Measurements from ENCODE around the gene CCDC33. TPM values are rescaled to one million over a fixed set of nuclear protein-coding genes. Genes with fewer than 3 reads are reported as not detected.

The CCDC33 gene
- polyA plus RNA-seq, 1 experiment = not detected

DNA sequence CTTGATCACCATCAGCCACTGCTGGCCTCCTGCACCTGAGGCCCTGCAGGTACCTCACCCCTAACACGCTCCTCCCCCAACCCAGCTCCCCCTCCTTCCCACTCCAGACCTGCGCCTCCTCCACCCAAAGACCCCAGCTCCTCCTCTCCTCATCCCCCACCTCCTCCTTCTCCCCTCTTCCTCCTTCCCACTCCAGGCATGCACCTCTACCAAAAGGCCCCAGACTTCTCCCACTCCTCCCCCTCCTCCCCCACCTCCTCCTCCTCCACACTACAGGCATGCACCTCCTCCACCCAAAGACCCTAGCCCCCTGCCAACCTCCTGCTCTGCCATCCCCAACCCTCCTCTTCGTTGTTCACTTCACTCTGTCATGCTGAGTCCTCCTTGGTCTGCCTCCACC, 88.6 kb downstream of the CCDC33 start:
- POLR2A ChIA-PET = interaction anchor here (0.6 kb wide), 1 partner anchor 109 kb away, joined by 8 read pairs; the partner anchor contains the start of gene SEMA7A
- CTCF ChIA-PET = interaction anchor here (1.9 to 5.0 kb wide), 3 partner anchors 17 to 352 kb away, joined by 4 to 43 read pairs (median 30); no protein-coding TSS in a partner anchor
- TF ChIP-seq, protein P1, sequence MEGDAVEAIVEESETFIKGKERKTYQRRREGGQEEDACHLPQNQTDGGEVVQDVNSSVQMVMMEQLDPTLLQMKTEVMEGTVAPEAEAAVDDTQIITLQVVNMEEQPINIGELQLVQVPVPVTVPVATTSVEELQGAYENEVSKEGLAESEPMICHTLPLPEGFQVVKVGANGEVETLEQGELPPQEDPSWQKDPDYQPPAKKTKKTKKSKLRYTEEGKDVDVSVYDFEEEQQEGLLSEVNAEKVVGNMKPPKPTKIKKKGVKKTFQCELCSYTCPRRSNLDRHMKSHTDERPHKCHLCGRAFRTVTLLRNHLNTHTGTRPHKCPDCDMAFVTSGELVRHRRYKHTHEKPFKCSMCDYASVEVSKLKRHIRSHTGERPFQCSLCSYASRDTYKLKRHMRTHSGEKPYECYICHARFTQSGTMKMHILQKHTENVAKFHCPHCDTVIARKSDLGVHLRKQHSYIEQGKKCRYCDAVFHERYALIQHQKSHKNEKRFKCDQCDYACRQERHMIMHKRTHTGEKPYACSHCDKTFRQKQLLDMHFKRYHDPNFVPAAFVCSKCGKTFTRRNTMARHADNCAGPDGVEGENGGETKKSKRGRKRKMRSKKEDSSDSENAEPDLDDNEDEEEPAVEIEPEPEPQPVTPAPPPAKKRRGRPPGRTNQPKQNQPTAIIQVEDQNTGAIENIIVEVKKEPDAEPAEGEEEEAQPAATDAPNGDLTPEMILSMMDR (IDR thresholded peaks at IDR 0.05; ENCODE audit: low read depth, low read length) = no peak

DNA sequence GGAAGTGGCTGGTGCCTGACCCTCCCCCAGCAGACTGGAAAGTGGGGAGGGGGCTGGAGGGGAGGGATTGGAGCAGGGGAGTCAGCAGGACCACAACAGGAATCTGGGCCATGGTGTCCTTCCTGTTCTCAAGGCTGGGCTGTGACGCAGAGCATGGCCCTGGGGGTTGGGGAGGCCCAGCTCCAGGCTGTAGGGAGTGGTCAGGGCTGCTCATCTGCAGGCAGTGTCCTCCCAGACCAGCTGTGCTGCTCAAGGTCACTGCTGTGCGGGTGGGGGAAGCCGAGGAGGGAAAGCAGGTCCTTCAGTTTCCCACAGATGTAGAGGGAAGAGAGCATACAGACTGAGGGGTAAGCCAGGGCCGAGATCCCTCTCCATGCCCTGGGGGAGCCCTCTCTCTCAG, 90.6 kb downstream of the CCDC33 start:
- Histone ChIP-seq H3K27ac (ENCODE audit: low read depth, low read length) (no peak overlapping the region), H3K4me3 (ENCODE audit: low read depth, low read length) (no peak overlapping the region), H3K27me3 (ENCODE audit: control insufficient read depth, insufficient read depth, low read length) (peaks cover 30% of the 10 kb centered on the region), H3K9me3 (ENCODE audit: control insufficient read depth, insufficient read depth, low read length) (no peaks in the 10 kb centered on the region)
- DNase-seq (ENCODE audit: low read depth, low spot score) = no peak
- ChIA-PET CTCF (interaction anchor here (1.9 kb wide), 1 partner anchor 19 kb away, joined by 4 read pairs; no protein-coding TSS in a partner anchor), POLR2A (no interaction called here)
- TF ChIP-seq, protein P1 (IDR thresholded peaks at IDR 0.05; ENCODE audit: low read depth, low read length) = no peak

More for the DNA sequence above, 88.6 kb downstream of the CCDC33 start:
- Histone ChIP-seq H3K4me3 (ENCODE audit: low read depth, low read length) (no peak overlapping the region), H3K27me3 (ENCODE audit: control insufficient read depth, insufficient read depth, low read length) (peaks cover 18% of the 10 kb centered on the region), H3K9me3 (ENCODE audit: control insufficient read depth, insufficient read depth, low read length) (peaks cover 5% of the 10 kb centered on the region; the same call in 1 of the 2 replicates), H3K27ac (ENCODE audit: low read depth, low read length) (no peak overlapping the region)
- DNase-seq (ENCODE audit: low read depth, low spot score) = no peak

DNA sequence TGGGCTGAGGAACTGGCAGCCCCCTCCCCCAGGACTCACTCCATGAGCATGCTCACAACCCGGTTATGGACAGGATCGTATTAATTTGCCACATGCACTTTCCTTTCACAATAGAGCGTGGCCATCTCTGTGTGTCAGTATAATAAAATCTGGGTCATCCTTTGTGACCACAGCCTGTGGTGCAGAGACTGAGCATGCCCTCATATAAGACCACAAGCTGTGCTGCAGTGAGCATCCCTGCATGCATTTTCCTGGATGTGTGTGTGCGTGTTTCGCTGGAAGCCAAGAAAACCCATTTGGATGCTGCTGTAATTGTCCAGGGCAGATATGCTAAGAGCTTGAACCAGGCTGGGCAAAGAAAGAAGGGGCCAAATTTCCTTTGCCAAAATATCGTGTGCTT, 91.6 kb downstream of the CCDC33 start:
- H3K27me3 ChIP-seq (ENCODE audit: control insufficient read depth, insufficient read depth, low read length) = peaks cover 37% of the 10 kb centered on the region
- H3K9me3 ChIP-seq (ENCODE audit: control insufficient read depth, insufficient read depth, low read length) = no peaks in the 10 kb centered on the region
- TF ChIP-seq, protein P1 (IDR thresholded peaks at IDR 0.05; ENCODE audit: low read depth, low read length) = no peak
- ChIA-PET POLR2A (no interaction called here), CTCF (no interaction called here)
- H3K27ac ChIP-seq (ENCODE audit: low read depth, low read length) = no peak overlapping the region
- no peak for DNase-seq (ENCODE audit: low read depth, low spot score)
- H3K4me3 ChIP-seq (ENCODE audit: low read depth, low read length) = no peak overlapping the region

DNA sequence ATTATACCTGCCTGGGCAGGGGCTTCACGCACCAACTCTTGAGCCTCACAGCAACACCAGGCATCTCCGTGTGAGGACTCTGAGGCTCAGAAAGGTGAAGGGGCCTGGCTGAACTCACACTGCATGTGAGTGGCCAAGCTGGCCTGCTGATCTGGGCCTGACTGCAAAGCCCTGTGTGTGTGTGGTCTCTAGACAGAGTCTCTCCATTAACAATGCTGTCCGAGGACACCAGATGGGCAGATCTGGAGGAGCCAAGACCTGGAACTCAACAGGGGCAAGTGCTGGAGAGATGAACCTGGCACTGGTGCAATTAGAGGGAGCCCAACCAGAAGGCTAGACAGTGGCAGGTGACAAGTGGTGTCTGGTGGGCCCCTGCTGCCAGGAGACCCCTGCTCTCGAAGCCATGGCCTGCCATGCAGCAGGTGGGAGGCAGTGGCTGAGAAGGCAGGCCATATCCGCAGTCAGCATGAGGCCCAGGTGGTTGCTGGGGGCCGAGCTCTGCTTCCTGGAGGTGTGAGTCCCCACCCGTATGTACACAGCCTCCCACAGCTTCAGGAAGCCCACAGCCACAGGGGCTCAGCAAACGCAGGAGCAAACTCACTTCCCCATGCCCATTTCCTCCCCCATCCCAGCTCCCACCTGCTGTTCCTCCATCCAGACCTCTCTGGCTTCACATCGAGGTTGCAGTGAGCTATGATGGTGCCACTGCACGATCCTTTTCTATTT, 92.4 kb downstream of the CCDC33 start:
- POLR2A ChIA-PET = no interaction called here
- no peak overlapping the region for H3K4me3 ChIP-seq (ENCODE audit: low read depth, low read length)
- no peak for DNase-seq (ENCODE audit: low read depth, low spot score)
- H3K27ac ChIP-seq (ENCODE audit: low read depth, low read length) = no peak overlapping the region
- peaks cover 40% of the 10 kb centered on the region for H3K27me3 ChIP-seq (ENCODE audit: control insufficient read depth, insufficient read depth, low read length)
- CTCF ChIA-PET = no interaction called here
- H3K9me3 ChIP-seq (ENCODE audit: control insufficient read depth, insufficient read depth, low read length) = no peaks in the 10 kb centered on the region
- TF ChIP-seq, protein P1 (IDR thresholded peaks at IDR 0.05; ENCODE audit: low read depth, low read length) = no peak

DNA sequence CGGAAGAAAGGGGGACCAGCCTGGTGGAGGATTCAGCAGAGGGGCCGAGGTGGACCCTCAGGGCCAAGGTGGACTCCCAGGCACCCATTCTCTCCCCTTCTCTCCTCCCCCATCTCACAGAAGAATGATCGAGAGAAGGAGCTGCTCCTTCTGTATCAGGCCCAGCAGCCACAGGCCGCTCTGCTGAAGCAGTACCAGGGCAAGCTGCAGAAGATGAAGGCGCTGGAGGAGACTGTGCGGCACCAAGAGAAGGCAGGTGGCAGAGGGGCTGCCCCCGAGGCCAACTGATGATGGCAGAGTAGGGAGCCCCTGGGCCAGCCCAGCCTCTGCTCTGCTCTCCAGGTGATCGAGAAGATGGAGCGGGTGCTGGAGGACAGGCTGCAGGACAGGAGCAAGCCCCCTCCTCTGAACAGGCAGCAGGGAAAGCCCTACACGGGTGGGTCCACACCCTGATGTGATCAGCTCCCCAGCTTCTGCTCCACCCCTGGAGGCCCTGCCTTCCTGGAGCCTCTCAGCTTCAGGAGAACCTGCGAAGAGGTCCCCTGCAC, 94.8 kb downstream of the CCDC33 start:
- Histone ChIP-seq H3K9me3 (ENCODE audit: control insufficient read depth, insufficient read depth, low read length) (no peaks in the 10 kb centered on the region), H3K27ac (ENCODE audit: low read depth, low read length) (no peak overlapping the region), H3K27me3 (ENCODE audit: control insufficient read depth, insufficient read depth, low read length) (peaks cover 43% of the 10 kb centered on the region), H3K4me3 (ENCODE audit: low read depth, low read length) (no peak overlapping the region)
- POLR2A ChIA-PET = no interaction called here
- CTCF ChIA-PET = interaction anchor here (0.5 to 2.5 kb wide), 2 partner anchors 10 to 278 kb away, joined by 3 to 15 read pairs; no protein-coding TSS in a partner anchor
- TF ChIP-seq, protein P1 (IDR thresholded peaks at IDR 0.05; ENCODE audit: low read depth, low read length) = no peak
- DNase-seq (ENCODE audit: low read depth, low spot score) = no peak

Measured in AG04450 (cell line).